C4-2B (cell line): ENCODE results near the gene HHIPL1.

Experiments used
- H3K27ac ChIP-seq: fragments of 450-650 bp; 2 replicates; pipeline ENCODE4 v1.5.1; 2017
- ZFX ChIP-seq: fragments of 450-650 bp; IDR thresholded peaks from 2 replicates; pipeline ENCODE4 v1.6.1; 2017
- TF ChIP-seq, protein P1 (sequence below): fragments of 450-650 bp; conservative IDR thresholded peaks from 2 replicates; pipeline ENCODE4 v1.5.1; 2017; ENCODE audit warnings: mild to moderate bottlenecking

Gene HHIPL1

DNA sequence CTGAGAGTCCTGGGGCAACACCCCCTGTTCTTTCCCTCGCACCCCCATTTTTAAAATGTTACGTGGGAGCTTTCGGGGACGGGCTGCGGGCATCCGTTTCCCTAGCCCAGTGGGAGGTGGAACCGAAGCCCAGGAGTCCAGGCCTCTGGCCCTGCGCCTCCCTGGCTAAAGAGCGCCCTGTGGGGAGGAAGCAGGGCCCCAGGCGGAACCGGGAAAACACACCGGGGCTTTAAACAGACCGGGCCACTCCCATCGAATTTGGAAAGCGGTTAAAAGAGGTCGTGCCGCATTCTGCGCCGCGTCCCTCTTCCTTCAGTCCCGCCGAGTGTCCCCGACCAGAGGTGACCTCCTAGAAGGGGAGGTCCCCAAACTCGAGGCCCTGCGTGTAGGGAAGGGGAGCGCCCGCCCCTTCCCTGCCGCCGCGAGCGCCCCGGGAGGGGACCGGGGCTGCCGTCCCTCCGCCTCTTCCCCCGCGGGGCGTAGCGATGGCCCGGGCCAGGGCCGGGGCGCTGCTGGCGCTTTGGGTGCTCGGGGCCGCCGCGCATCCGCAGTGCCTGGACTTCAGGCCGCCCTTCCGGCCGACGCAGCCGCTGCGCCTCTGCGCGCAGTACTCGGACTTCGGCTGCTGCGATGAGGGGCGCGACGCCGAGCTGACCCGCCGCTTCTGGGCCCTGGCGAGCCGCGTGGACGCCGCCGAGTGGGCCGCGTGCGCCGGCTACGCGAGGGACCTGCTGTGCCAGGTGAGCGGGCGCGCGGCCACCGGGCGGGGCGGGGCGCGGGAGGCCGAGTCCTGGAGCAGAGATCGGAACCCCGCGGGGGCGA is at the start of gene HHIPL1:
Gene HHIPL1 (plus strand): TSS at position 407 of the 822 bp plus-strand sequence. CDS start 79 bp downstream, at position 486.
- no peak within 1 kb of the TSS for H3K27ac ChIP-seq
- TF ChIP-seq, protein P1, sequence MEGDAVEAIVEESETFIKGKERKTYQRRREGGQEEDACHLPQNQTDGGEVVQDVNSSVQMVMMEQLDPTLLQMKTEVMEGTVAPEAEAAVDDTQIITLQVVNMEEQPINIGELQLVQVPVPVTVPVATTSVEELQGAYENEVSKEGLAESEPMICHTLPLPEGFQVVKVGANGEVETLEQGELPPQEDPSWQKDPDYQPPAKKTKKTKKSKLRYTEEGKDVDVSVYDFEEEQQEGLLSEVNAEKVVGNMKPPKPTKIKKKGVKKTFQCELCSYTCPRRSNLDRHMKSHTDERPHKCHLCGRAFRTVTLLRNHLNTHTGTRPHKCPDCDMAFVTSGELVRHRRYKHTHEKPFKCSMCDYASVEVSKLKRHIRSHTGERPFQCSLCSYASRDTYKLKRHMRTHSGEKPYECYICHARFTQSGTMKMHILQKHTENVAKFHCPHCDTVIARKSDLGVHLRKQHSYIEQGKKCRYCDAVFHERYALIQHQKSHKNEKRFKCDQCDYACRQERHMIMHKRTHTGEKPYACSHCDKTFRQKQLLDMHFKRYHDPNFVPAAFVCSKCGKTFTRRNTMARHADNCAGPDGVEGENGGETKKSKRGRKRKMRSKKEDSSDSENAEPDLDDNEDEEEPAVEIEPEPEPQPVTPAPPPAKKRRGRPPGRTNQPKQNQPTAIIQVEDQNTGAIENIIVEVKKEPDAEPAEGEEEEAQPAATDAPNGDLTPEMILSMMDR: no peak
- no peak for TF ChIP-seq ZFX

DNA sequence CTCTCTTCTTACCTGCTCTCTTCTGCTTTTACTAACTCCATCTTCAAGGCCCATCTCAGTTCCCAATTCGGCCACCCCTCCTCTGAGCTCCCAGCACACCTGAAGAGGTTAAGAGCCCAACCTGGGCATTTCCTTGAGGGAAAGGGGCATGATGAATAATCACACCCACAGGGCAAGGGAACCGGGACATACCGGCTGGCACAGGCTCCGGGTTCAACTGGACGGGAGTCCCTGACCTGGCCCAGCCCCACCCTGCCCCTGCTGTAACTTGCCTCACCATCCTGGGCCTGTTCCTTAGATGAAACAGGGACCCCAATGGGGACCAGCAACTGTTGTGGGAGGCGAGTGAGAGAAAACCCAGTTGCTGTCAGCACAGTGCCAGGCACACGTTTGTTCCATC is 49.4 kb upstream of the HHIPL1 start:
- TF ChIP-seq, protein P1: no peak
- TF ChIP-seq ZFX: no peak
- H3K27ac ChIP-seq: peak overlapping the region; percentile 39

DNA sequence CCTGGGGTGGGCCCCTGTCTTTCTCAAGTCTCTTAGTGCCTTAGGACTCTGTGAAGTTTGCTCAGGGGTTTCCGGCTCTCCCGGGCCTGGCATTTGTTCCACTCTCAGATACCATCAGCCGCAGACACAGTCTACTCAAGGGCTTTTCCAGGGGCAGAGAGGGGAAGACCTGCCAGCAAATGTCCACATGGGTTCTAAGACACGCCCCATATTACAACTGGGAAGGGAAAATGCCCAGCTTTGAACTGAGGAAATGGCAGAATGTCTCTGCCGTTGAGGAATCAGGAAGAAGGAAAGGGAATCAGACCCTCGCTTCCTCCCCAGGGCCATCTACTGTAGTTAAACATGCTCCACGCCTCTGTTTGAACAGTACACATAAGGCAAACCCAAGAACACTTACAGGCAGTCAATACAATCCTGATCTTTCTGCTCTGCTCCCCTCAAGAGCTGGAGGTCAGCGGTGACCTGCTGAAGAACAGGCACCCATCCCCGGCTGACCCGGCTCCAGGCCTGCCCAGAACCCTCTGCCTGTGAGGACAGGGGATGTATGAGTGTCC is 48.8 kb upstream of the HHIPL1 start:
- peak overlapping the region; percentile 39 for H3K27ac ChIP-seq
- TF ChIP-seq, protein P1: no peak
- TF ChIP-seq ZFX: no peak

DNA sequence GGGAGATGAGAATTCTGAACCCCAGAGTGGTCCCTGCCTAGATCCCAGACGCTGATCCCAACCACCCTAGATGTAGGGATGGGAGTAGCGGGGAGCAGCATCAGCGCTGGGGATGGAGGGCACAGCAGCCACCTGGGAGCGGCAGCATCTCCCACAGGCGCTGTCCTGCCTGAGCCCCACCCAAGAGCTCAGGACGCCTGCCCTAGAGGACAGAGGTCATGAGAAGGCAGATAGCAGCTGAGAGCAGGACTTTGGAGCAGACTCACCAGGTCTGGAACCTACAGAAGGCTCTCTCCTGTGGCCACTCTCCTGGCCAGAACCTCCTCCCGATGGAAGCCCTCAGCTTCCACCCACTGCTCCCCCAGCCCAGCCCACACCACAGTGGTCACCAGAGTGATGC is 48.2 kb upstream of the HHIPL1 start:
- TF ChIP-seq, protein P1: no peak
- no peak for TF ChIP-seq ZFX
- peak overlapping the region; percentile 39 for H3K27ac ChIP-seq

DNA sequence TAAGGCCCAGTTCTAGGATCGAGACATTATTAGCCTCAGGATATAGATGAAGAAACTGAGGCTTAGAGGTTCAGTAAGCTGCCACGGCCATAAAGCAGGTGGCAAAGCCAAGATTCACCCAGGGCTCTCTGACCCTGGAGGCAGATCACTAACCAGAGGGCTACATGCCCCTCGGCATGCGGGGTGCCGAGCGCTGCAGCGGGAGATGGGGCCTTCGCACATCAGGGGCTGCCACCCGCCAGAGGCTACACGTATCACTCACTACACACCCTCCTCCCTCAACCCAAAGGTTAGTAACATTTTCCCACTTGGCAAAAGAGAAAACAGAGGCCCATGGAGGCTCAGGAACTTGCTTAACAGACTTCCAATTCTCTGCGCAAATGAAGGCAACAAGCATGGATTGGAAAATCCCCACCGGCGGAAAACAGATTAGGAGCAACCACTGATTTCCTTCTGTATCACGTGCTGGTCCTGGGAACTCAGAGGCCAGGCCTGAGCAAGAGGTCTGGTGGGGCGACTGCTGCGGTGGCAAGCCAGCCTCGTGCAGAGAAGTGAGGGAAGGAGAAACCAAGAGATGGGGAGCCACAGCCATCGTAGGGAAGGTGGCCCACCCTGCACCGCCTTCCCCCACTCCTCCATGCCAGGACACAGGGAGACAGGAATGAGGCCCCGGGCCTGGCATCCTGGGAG is 46.9 kb upstream of the HHIPL1 start:
- TF ChIP-seq, protein P1: no peak
- H3K27ac ChIP-seq: peak overlapping the region; percentile 39

DNA sequence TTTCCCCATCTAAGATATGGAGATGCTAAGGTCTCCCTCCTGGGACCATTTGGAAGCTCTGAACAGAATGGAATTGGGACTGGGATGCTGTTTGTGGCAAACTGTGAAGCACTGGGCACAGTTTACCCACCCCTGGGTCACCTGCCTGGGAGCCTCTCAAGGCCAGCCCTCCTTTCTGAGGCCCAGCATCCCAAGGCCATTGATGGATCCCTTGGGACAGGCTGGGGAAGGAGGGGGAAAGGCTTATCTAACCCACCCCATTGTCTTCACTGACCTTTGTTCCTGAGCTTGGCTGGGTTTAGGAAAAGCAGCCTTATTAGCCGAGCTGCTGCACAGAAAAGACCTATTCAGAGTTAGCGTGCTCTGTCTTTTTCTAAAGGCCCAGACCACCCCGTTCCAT is 46.2 kb upstream of the HHIPL1 start:
- TF ChIP-seq, protein P1: no peak
- TF ChIP-seq ZFX: no peak
- H3K27ac ChIP-seq: no peak overlapping the region; the same call in 1 of the 2 replicates

DNA sequence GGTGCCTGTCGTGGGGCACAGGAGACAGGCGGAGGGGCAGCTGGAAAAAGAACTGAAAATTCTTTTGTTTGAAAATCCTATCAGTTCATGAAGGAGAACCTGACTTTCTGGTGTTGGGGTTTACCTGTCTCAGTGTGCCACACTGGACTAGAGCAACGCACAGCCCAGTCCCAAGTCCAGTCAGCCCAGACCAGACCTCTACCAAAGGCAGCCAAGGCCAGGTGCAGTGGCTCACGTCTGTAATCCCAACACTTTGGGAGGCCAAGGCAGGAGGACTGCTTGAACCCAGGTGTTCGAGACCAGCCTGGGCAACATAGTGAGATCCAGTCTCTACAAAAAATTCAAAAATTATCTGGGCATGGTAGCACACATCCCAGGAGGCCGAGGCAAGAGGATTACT is 45.5 kb upstream of the HHIPL1 start:
- no peak for TF ChIP-seq ZFX
- TF ChIP-seq, protein P1: no peak
- no peak overlapping the region; the same call in 1 of the 2 replicates for H3K27ac ChIP-seq
